HL-60 (cell line): ENCODE results near the gene ECE2.

Source experiments
- DNase-seq, 2 experiments: peaks; one replicate each; pipeline ENCODE4 v3.0.0-alpha.2; 2010 to 2020; ENCODE audit warnings: low read depth in 1 of 2, low spot score in 1 of 2
- H3K27ac ChIP-seq: fragments of 250-450 bp; sonication (Bioruptor Pico); replicated peaks from 2 replicates; pipeline ENCODE4 v1.5.1; 2020; ENCODE audit warnings: mild to moderate bottlenecking, moderate library complexity
- H3K27me3 ChIP-seq: fragments of 250-450 bp; sonication (Bioruptor Pico); 2 replicates; pipeline ENCODE4 v1.5.1; 2021; ENCODE audit warnings: mild to moderate bottlenecking, moderate library complexity; ENCODE audit not compliant: insufficient read depth, poor library complexity, severe bottlenecking
- H3K4me3 ChIP-seq: replicated peaks from 2 replicates; pipeline ENCODE4 v1.5.1; 2011; ENCODE audit warnings: mild to moderate bottlenecking, control low read depth, low read length; ENCODE audit not compliant: insufficient read depth
- CTCF ChIP-seq: IDR thresholded peaks from one replicate; pipeline ENCODE4 v1.5.1; 2011; ENCODE audit warnings: low read length, control low read depth, inconsistent platforms; ENCODE audit not compliant: insufficient read depth
- GABPA ChIP-seq: IDR thresholded peaks from 2 replicates; pipeline ENCODE4 v1.6.1; 2012; ENCODE audit warnings: low read depth
- POLR2AphosphoS5 ChIP-seq: IDR thresholded peaks from 2 replicates; pipeline ENCODE4 v1.6.1; 2012; ENCODE audit warnings: low read depth
- REST ChIP-seq: IDR thresholded peaks from 2 replicates; pipeline ENCODE4 v1.6.1; 2012; ENCODE audit warnings: low read depth; ENCODE audit not compliant: insufficient replicate concordance
- SPI1 ChIP-seq: IDR thresholded peaks from 2 replicates; pipeline ENCODE4 v1.6.1; 2012; ENCODE audit warnings: low read depth, mild to moderate bottlenecking, borderline replicate concordance

Gene ECE2

GRCh38 chr3:184234671-184235380, 41.0 kb upstream of the ECE2 start:
- H3K27me3 ChIP-seq, result peaks cover 22% of the 10 kb centered on the region
- no peak for DNase-seq
- no peak overlapping the region for H3K27ac ChIP-seq
- no peak for TF ChIP-seq CTCF
- TF ChIP-seq POLR2AphosphoS5, result no peak
- TF ChIP-seq REST, result no peak
- no peak for TF ChIP-seq SPI1
- TF ChIP-seq GABPA, result no peak
- no peak overlapping the region for H3K4me3 ChIP-seq

- Histone ChIP-seq H3K4me3 (no peak overlapping the region), H3K27ac (no peak overlapping the region), H3K27me3 (peaks cover 18% of the 10 kb centered on the region)
- no peak for DNase-seq
- TF ChIP-seq SPI1 (no peak), GABPA (no peak), POLR2AphosphoS5 (no peak), CTCF (no peak), REST (no peak)
Measured at GRCh38 chr3:184235381-184236032, 40.3 kb upstream of the ECE2 start.

- TF ChIP-seq SPI1, result no peak
- H3K4me3 ChIP-seq, result no peak overlapping the region
- no peak for DNase-seq
- peaks cover 15% of the 10 kb centered on the region for H3K27me3 ChIP-seq
- no peak overlapping the region for H3K27ac ChIP-seq
Measured at GRCh38 chr3:184236033-184236410, 39.8 kb upstream of the ECE2 start.

GRCh38 chr3:184236636-184237035, 39.2 kb upstream of the ECE2 start:
- TF ChIP-seq GABPA (no peak), POLR2AphosphoS5 (no peak), REST (no peak), CTCF (no peak), SPI1 (no peak)
- peaks cover 9% of the 10 kb centered on the region for H3K27me3 ChIP-seq
- no peak overlapping the region for H3K4me3 ChIP-seq
- no peak overlapping the region for H3K27ac ChIP-seq
- DNase-seq, result no peak
